ENCODE results near the gene WIPF1. TPM values are rescaled to one million over a fixed set of nuclear protein-coding genes. Genes with fewer than 3 reads are reported as not detected.

The WIPF1 gene
- total and polyA plus RNA-seq, 2 donors (not counting 3 experiments of a cell fraction or from before 2014, with no cell fraction given), result 15.3 to 42.0 TPM

- peaks cover 26% of the 10 kb centered on the region for H3K4me1 ChIP-seq (ENCODE audit: control insufficient read depth, extremely low read depth, insufficient read depth, low read length)
- H3K9ac ChIP-seq (replicated peaks; ENCODE audit: extremely low read depth, insufficient read depth, low read length), result no peak overlapping the region
- no peak overlapping the region for H2AFZ ChIP-seq (ENCODE audit: low read depth, low read length)
- H3K9me1 ChIP-seq (replicated peaks; ENCODE audit: control insufficient read depth, extremely low read depth, insufficient read depth, low read length), result no peaks in the 10 kb centered on the region
- ChIA-PET CTCF (interaction anchor here (0.7 to 1.1 kb wide), 2 partner anchors 89 to 100 kb away, joined by 3 read pairs; no protein-coding TSS in a partner anchor), POLR2A (no interaction called here)
- FAIRE-seq (no peak), DNase-seq (ENCODE audit: low read depth, low spot score) (no peak)
- no peak overlapping the region for H3K27ac ChIP-seq (ENCODE audit: insufficient read depth, low read depth, low read length)
- BruUV-seq (replicated peaks), result no TSS peak
- H3K79me2 ChIP-seq (ENCODE audit: control insufficient read depth, insufficient read depth, low read length), result no peaks in the 10 kb centered on the region
- dilution Hi-C loops (cut with MboI; ENCODE audit: extremely low pct_ligation_motif_present, low sequenced_read_pairs) (no loop called here), intact Hi-C loops (cut with micrococcal nuclease) (loop anchor here (10.0 kb wide), 1 partner anchor 405 kb away; the partner anchor contains the start of gene CHN1)
- H3K27me3 ChIP-seq (ENCODE audit: control insufficient read depth in 2 of 2, insufficient read depth in 2 of 2, low read length in 2 of 2), result no peaks in the 10 kb centered on the region
- no peaks in the 10 kb centered on the region for H4K20me1 ChIP-seq (replicated peaks; ENCODE audit: control insufficient read depth, extremely low read depth, insufficient read depth, low read length)
- no peak for TF ChIP-seq JUN (IDR thresholded peaks at IDR 0.05; ENCODE audit: borderline replicate concordance, insufficient read depth, insufficient read length, low read depth)
- no peak for TF ChIP-seq POLR2A (IDR thresholded peaks at IDR 0.05; ENCODE audit: low read depth, low read length)
- no peak for TF ChIP-seq FOS (IDR thresholded peaks at IDR 0.05; ENCODE audit: borderline replicate concordance, insufficient read depth, low read length)
- TF ChIP-seq POLR2AphosphoS5 (IDR thresholded peaks at IDR 0.05; ENCODE audit: insufficient read depth, low read depth, low read length), result no peak
- no peak for TF ChIP-seq MYC (IDR thresholded peaks at IDR 0.05; ENCODE audit: low read depth, low read length)
- no peak for TF ChIP-seq EZH2 (IDR thresholded peaks at IDR 0.05; ENCODE audit: borderline replicate concordance, low read depth, low read length, severe bottlenecking)
- TF ChIP-seq GATA2 (IDR thresholded peaks at IDR 0.05; ENCODE audit: insufficient read depth, insufficient read length, low read depth, low read length), result no peak
- no peak for TF ChIP-seq MAX (IDR thresholded peaks at IDR 0.05; ENCODE audit: insufficient read depth, insufficient read length)
- TF ChIP-seq CTCF (IDR thresholded peaks at IDR 0.05; ENCODE audit: extremely low read depth in 1 of 2, insufficient read depth in 1 of 2, low read depth in 1 of 2, low read length in 2 of 2), result no peak
- H3K9me3 ChIP-seq (replicated peaks; ENCODE audit: control insufficient read depth, insufficient read depth, low read length), result no peaks in the 10 kb centered on the region
- no peaks in the 10 kb centered on the region for H3K36me3 ChIP-seq (ENCODE audit: control insufficient read depth in 2 of 2, extremely low read depth in 1 of 2, insufficient read depth in 2 of 2, low read length in 2 of 2)
- no peak overlapping the region for H3K4me2 ChIP-seq (ENCODE audit: insufficient read depth, low read length)
- no peak overlapping the region for H3K4me3 ChIP-seq (replicated peaks in 1 of 3; ENCODE audit: insufficient read depth in 1 of 3, low read depth in 1 of 3, low read length in 3 of 3)
Measured at GRCh38 chr2:174599310-174599921, 1.8 kb upstream of the WIPF1 start.

Measured in endothelial cell of umbilical vein (primary cell).